GM19351 (cell line): ENCODE results near the gene SLC20A1.

Experiments used
- ATAC-seq: cut with Tn5 transposase; IDR thresholded peaks from one replicate; pipeline ENCODE4 v1.9.1; 2021; ENCODE audit warnings: mild to moderate bottlenecking, moderate library complexity; ENCODE audit not compliant: unreplicated experiment

SLC20A1 gene

DNA sequence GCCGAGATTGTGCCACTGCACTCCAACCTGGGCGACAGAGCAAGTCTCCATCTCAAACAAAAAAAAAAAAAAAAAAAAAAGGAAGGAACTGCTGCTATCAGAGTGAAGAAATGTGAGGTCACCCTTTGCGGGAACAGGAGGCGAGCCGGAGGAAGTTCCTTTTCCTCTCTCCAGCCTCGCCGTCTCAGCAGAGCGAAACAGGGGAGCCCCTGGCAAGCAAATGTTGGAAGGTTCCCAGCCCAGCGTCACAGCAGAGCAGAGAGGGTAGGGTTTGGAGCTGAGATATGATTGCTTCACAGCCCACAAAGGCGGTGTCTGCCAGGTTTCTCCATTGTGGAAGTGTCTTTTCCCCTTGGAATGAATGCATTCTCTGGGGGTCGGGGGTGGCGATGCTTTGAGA lies 28.5 kb downstream of the SLC20A1 start:
- no peak for ATAC-seq

DNA sequence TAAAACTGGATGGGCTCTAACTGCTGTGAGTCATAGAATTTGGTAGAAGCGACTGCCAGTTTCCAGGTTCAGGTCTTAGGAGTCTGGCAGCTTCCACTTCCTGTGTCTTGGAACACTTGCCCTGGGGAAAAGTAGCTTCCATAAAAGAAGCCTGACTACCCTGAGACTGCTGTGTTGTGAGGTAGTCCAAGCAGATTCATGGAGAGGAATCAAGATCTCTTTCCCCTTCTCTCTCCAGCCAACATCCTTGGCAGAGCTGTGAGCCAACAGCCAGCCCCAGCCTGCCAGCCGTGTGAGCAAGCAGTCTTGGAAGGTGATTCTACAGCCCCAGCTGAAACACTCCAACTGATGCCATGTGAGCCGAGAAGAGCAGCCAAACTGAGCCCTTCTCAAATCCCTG lies 33.7 kb downstream of the SLC20A1 start:
- no peak for ATAC-seq

DNA sequence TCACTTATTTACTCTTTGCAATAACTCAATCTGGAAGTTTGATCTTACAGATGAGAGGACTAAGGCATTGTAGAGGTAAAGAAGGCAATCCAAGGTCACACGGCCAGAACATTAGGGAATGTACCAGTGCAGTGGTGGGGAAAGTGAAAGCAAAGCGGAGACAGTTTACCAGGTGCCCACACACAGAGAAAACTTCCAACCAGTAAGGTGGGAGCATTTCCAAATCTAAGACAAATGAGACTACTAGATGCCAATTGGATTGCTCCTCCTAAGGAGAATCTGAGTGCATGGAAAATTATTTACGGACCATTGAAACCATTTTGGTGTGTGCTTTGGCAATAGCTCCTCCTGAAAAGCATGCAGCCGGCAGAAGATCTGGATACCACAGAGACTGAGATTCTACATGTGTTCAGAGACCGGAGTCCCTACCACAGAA lies 34.9 kb downstream of the SLC20A1 start:
- no peak for ATAC-seq

DNA sequence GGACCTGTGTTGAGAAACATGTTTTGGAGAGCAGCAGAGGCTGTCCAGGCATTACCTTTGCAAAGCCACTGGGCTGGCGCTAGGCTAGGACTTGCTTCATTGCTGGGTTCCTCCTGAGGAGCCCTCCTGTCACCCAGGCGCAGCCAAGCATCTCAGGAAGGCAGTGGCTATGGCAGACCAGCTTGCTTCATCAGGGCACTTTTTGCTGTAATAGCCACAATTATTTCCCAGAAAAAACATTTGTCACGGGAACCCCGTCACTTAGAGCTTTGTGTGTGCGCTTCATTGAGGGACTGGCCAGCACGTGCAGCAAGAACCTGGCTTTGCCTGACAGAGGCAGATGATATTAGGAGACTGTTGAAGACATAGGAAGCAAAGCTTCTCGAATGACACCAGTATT lies 36.4 kb downstream of the SLC20A1 start:
- ATAC-seq = no peak

DNA sequence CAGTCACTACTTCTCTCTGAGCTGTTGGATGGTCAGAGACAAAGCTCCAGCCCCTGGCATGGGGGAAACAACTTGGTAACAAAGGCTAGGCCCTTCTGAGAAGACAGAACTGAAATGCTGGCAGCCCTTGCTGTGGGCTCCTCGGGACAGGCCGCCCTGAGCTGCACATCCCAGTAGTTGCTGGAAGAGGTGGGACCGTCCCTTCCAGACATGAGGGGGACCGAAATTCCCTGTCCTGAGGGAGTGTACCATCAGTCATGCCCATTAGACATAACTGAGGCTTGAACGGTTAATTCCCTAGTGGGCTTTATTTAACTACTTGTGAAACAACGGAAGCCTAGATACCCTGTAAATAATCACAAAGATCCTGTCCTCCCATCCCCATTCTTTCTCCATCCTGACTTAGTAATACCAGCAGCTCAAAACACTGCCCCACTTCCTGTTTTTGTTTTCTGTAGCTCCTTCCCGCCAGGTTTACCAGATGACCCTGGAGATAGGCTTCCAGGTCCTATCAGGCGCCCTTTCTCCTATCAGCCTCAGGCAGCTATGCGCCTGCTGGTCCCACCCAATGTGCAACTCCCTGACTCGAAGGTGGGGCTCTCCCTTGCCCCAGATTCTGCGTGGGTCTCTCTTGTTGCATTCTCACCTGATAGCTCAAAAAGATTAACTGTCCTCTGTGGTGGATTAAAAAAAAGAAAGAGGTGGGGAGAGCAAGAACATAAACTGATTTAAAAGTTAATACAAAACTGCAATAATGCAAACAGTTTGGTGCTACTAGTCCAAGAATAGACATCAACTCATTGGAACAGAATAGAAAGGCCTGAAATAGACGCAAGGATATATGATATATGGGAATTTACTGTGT lies 38.0 kb downstream of the SLC20A1 start:
- no peak for ATAC-seq

DNA sequence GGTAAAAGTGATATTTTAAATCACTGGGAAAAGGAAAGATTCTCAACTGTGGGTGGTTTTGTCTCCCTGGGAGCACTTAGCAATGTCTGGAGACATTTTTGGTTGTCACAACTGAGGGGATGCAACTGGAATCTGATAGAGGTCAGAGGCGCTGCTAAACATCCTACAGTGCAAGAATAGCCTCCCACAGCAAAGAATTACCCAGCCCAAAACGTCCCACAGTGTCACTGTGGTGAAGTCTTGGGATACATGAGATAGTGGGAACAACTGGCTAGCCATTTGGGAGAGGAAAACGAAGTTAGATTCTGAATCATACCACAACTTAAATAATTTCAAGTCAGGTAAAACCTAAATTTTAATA lies 38.7 kb downstream of the SLC20A1 start:
- ATAC-seq = no peak

DNA sequence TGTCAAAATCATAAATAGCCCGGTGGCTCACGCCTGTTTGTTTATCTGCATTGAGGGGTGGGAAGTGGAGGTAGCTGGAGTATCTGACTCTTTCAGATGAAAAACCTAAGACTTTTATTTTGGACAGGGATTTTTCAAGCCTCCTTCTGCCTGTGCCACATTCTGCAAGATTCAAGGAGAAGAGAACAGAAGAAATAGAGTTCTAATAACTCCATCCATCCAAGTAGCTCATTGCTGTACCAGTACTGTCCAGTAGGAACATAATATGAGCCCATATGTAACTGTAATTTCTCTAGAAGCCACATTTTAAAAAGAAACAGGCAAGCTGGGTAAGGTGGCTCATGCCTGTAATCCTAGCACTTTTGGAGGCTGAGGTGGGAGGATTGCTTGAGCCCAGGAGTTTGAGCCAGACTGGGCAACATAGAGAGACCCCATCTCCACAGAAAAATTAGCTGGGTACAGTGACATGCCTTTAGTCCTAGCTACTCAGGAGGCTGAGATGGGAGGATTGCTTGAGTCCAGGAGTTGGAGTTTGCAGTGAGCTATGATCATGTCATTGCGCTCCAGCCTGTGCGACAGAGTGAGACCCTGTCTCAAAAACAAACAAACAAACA lies 39.6 kb downstream of the SLC20A1 start:
- no peak for ATAC-seq

DNA sequence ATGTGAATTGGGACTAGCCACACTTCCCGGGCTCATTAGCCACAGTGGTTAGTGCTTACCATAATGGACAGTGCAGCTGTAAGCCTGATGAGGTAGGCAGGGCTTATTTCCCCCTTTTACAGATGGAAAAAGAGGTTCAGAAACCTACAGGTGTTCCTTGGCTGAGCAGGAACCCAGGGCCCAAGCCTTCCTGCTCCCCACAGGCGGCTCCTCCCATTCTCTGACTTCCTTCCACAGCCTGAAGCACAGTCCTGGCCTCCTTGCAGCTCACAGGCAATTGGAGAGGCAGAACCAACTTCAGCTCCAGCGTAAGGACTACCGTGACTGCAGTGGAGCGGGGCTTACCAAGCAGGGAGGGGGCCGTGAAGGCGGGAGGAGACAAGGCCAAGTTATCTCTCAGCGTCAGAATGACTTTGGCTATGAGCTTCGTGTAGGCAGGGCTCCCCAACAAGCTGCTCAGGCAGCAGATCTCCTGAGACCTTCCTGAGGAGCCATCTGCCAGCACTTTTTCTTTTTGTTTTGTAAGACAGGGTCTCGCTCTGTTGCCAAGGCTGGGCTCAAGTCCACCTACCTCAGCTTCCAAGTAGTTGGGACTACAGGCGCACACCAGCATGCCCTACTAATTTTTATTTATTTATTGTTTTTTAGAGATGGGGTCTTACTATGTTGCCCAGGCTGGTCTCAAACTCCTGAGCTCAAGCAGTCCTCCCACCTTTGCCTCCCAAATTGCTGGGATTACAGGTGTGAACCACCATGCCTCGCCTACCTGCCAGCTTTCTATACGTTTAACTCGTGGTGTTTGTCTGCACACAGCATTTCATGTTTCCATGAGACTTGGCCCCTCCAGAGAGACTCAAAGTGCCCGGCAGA lies 40.8 kb downstream of the SLC20A1 start:
- ATAC-seq = no peak

DNA sequence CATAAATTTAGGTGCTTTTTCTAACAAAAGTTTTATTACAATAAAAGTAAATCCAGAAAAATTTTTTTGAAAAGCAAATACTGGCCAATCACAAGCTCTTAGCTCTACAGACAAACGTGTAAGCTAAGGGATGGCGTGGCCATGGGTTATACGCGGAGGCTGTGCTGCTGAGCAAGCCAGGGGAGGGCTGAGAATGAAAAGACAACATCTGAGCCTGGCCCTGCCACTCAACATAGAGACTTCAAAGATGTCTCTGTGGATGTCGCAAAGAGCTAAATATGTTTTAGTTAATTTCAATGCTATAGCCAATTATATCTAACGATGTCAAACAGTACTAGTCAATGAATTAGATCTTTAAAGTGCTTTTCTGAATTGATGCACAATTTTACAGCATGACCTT lies 41.8 kb downstream of the SLC20A1 start:
- no peak for ATAC-seq

DNA sequence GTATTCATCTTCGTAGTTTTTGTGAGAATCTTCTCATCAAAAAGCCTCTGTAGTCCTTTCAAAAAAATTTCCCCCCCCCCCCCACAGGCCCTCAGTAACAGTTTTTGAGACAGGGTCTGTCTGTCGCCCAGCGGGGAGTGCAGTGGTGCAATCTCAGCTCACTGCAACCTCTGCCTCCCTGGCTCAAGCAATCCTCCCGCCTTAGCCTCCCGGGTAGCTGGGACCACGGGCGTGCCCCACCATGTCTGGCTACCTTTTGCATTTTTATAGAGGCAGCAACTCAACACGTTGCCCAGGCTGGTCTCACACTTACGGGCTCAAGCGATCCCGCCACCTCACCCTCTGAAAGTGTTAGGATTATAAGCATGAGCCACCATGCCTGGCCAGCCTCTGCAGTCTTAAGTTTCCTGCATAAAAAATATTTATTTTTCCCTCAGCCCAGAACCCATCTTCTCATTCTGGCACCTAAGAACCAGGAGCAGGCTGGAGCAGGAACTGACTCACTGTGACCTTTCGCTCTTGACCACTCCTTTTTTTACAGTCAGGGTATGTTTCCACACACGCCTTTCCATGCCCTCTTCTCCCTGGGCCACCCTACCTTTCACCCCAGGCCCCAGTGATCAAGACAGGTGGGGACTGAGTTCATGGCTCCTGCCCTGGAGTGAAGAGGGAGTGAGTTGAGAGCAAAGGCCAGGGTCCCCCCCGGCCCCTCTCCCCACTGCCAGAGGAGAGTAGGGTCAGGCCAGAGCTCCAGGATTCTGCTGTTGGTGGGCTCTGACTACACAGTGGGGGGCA lies 42.5 kb downstream of the SLC20A1 start:
- ATAC-seq = no peak

DNA sequence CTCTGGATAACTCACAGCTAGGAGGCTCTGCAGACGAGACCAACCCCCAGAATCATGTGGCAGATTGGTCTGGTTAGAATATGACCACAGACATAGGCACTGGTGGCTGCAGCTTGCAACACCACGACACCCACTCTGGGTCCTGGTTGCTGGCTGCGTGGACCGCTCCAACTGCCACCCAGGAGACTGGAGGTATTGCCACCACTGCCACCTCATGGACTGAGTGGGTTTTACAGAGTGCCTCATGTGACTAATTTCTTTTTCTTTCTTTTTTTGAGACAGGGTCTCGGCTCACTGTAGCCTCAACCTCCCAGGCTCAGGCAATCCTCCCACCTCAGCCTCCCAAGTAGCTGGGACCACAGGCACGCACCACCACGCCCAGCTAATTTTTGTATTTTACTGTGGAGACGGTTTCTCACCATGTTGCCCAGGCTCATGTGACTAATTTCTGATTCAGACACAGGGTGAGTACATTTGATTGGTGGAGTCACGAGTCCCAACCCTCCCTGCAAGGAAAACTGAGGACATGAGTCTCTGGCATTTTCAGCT lies 45.2 kb downstream of the SLC20A1 start:
- ATAC-seq = no peak

DNA sequence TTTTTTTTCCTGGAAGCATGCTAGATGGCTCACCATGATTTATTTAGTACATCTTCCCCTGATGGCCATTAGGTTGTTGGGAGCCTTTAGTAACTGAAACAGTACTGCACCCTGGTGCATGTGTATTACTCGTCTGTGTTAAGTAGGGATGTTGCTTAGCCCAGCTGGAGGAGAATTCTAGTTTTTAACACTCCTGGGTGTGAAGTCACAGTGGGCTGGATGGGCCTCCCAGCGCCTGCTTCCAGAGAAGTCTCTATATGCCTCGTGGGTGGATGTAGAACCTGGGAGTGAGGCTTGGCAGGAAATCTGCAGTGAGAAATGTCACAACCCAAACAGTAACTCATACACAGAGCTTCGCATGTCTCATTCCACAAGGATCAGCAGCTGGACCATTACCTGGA lies 46.1 kb downstream of the SLC20A1 start:
- ATAC-seq = no peak

DNA sequence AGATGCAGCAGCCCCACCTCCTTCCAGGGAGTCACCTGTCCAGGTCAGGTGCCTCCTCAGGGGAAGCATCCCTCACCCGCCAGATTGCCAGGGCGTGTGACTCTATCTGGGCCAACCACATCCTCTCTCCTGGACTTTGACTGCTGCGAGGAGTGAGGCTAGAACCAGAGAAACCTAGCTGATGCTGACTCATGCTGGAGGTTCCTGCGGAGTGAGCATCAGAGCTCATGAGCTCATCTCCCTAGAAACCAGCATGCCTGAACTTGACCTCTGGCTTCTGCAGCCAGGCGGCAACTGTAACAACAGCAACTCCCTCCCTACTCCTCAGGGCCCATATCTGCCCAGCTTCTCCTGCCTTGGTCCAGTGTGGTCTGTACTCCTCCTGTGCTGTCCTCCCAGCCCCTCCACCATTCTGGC lies 46.8 kb downstream of the SLC20A1 start:
- peak; percentile 76 for ATAC-seq

DNA sequence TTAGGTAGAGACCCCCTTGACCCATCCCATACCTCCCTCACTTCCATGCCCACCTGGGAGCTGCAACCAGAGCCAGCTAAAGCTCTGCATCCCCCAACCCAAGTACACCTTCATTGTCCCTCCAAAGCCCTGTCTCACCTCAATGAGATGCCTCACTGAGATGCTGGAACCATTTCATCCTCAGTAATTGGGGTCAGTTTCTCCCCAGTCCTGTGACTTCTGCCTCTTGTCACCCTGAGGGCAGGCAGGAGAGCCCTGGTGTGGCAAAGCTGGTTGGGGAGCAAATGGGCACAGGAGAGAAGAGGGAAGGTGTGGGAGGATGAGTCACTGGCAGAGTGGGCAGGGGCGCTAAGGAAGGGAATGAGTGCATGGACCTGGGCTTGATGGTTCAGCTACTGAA lies 47.2 kb downstream of the SLC20A1 start:
- ATAC-seq = peak; percentile 1

DNA sequence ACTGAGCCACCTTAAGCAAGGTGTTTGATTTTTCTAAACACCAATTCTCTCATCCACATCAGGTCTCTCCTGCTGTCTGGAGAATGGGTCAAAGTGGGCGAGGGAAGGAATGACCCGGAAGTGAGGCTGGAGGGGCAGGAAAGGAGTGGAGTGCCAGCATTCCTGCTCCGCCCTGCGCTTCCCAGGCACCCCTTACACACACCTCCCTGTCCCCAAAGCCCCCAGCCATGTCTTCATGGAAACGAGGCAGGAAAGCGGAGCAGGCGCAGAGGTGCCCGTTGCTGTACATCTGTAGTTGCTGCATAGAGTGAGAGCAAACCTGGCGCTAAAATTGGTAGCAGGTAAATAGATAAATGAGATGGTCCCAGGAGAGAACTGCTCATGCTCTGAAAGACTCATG lies 47.9 kb downstream of the SLC20A1 start:
- ATAC-seq = no peak

DNA sequence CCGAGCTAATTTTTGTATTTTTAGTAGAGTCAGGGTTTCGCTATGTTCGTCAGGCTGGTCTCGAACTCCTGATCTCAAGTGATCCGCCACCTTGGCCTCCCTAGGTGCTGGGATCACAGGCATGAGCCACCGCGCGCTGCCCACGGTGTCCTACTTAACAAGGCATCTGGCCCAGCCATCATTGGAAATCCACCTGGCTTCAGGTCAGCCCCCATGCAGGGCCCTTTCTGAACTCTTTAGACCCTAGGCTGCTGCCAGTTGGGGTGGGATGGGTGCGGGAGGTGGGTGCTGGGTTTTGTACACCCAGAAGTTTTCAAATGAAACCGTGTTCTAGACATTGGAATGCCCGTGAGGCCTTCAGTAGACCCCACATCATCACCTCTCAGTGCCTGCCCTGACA lies 48.4 kb downstream of the SLC20A1 start:
- no peak for ATAC-seq

DNA sequence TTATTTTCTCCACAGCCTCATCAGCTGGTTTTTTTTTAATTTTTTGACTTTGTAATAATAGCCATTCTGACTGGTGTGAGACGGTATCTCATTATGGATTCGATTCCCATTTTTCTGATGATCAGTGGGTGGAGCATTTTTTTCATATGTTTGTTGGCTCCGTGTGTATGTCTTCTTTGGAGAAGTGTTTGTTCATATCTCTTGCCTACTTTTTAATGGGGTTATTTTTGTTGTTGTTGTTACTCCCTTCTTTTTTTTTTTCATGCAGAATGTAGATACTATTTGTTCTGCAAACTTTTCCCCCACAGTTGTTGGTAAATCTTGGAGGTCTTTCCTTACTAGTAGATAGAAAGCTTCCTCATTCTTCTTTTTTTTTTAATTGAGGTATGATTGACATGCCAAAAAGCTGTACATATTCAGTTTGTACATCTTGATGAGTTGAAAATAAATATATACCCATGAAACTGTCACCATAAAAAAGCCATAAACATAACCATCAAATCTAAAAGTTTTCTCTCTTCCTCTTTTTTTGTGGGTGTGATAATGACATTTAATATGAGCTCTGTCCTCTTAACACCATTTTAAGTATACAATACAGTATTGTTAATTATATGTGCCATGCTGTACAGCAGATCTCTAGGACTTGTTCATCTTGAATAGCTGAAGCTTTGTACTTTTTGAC lies 53.2 kb downstream of the SLC20A1 start:
- ATAC-seq = no peak

DNA sequence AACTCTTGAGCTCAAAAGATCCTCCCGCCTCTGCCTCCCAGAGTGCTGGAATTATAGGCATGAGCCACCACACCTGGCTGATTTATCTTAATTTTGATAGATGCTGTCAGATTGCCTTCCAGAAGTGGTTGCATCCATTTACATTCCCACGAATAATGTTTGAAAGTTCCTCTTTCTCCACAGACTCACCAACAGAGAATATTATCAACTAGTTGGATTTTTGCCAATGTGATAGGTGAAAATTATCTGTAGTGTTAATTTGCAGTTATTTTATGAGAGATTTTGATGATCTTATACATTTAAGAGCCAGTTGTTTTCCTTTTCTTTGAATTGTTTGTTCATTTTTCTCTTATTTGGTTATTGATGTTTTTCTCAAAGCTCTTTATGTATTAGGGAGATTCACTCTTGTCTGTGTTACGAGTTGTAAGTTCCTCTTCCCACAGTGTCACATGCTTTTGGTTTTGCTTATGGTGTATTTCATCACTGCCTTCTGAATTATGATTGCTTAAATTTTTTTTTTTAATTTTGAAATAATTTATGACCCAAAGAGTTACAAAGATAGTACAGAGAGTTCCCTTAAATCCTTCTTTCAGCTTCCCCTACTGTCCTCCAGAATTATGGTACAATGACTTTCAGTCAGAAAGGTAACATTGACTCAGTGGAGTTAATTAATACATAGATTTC lies 54.4 kb downstream of the SLC20A1 start:
- no peak for ATAC-seq

DNA sequence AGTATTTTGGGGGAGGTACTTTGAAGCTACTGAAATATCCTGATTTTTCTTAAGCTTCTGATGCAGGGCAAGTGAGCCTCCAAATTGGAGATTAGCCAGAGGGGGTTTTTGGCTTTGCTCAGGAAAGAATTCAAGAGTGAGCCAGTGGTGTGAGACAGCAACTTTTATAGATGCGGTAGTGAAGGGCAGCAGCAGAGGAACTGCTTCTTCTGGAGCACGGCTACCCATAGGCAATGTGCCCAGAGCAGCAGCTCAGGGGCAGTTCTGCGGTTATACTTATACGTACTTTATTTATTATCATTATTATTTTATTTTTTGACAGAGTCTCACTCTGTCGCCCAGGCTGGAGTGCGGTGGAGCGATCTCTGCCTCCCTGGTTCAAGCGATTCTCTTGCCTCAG lies 55.3 kb downstream of the SLC20A1 start:
- no peak for ATAC-seq
